Measurements from ENCODE around the gene RNASET2. TPM values are rescaled to one million over a fixed set of nuclear protein-coding genes. Genes with fewer than 3 reads are reported as not detected.
"Not testable (repeated sequence)": the region's sequence is repeated elsewhere in the genome, so short reads cannot be mapped to it uniquely, and the experiment has no call there.

Gene RNASET2
- total RNA-seq, 3 donors from 2014 or later, result 43.7 to 67.3 (median 49.4) TPM

DNA sequence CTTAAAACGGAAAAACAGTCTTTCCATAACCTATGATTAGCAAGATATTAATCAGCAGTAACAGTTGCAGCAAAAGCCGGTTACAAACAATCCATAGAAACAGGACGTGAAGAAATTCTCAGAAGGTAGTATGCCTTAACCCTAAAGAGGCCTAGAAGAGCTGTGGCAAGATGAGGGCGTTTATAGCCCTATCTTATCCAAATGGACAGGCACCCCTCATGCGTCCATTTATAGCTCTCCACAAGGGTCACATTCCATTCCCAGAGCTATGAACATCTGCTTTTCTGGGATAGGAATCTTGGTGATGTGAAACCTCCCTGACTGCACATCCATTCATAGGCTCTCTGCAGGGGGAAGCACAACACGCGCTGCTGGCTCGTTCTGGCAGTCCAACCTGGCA is 40.9 kb downstream of the RNASET2 start:
- DNase-seq; H3K9me3 Mint-ChIP-seq; H3K4me1 Mint-ChIP-seq (ENCODE audit: low read depth); H3K27me3 Mint-ChIP-seq (ENCODE audit: low read depth); ATAC-seq; H3K4me3 Mint-ChIP-seq: not testable (repeated sequence)
- H3K36me3 Mint-ChIP-seq (ENCODE audit: insufficient read depth), result peaks cover 12% of the 10 kb centered on the region

DNA sequence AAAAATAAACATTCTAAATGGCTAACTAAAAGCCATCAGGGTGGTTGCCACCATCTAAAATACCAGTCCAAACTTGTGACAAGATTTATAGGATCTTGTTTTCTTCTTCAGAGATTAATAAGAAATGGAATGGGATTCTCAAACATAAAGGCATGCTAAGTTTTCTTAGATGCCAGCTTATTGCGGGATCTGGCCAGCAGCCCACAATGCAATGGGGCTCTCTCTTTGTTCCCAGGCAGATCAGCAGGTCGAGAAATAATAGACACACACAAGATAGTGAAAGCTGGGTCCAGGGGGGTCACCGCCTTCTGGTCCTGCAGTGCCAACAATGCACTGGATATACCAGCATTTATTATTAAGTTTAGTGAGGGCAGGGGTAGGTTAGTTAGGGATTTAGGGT is 41.4 kb downstream of the RNASET2 start:
- H3K9me3 Mint-ChIP-seq; ATAC-seq; H3K4me3 Mint-ChIP-seq; H3K27me3 Mint-ChIP-seq (ENCODE audit: low read depth); DNase-seq: not testable (repeated sequence)
- H3K4me1 Mint-ChIP-seq (ENCODE audit: low read depth), result peaks cover 10% of the 10 kb centered on the region
- H3K36me3 Mint-ChIP-seq (ENCODE audit: insufficient read depth), result peaks cover 13% of the 10 kb centered on the region

DNA sequence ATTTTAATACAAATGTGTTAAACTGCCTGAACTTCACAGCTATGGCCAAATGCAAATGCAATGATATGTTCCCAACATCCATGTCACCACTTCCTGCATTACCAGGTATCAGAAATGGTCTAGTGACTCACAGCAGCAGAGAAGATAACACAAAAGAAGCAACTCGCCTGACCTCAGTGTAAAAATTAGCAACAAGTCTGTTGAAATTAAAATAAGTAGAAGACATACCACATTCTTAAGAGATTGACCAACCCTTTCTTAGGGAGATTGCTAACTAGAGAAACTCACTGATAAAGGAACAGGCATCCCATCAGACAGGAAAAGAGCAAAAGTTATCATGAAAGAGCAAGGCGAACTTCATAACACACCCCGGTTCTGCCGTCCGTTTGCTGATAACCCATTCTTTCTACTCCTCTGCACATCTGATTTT is 45.1 kb downstream of the RNASET2 start:
- DNase-seq (no peak), ATAC-seq (no peak)
- H3K9me3 Mint-ChIP-seq, result no peaks in the 10 kb centered on the region
- H3K36me3 Mint-ChIP-seq (ENCODE audit: insufficient read depth), result peaks cover 15% of the 10 kb centered on the region
- H3K4me3 Mint-ChIP-seq, result no peak overlapping the region
- peaks cover 36% of the 10 kb centered on the region for H3K4me1 Mint-ChIP-seq (ENCODE audit: low read depth)
- H3K27me3 Mint-ChIP-seq (ENCODE audit: low read depth), result no peaks in the 10 kb centered on the region

DNA sequence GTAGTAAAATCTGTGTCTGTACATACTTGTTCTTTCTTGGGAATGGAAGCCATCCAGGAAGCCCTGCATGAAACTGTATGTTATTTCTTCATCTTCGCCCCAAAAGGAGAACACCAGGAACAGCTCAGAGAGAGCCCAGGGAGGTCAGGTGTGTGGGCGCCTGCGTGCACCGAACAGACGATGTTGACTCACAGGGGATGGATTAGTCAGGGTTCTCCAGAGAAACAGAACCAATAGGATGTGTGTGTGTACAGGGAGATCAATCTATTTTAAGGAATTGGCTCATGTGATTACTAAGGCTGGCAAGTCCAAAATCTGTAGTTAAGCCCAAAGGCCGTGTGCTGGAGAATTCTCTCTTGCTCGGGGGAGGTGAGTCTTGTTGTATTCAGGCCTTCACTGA is 45.7 kb downstream of the RNASET2 start:
- H3K36me3 Mint-ChIP-seq (ENCODE audit: insufficient read depth), result peaks cover 13% of the 10 kb centered on the region
- no peaks in the 10 kb centered on the region for H3K27me3 Mint-ChIP-seq (ENCODE audit: low read depth)
- DNase-seq, result no peak
- no peaks in the 10 kb centered on the region for H3K9me3 Mint-ChIP-seq
- H3K4me1 Mint-ChIP-seq (ENCODE audit: low read depth), result peaks cover 36% of the 10 kb centered on the region
- ATAC-seq, result peak; percentile 32 to 37
- H3K4me3 Mint-ChIP-seq, result no peak overlapping the region

DNA sequence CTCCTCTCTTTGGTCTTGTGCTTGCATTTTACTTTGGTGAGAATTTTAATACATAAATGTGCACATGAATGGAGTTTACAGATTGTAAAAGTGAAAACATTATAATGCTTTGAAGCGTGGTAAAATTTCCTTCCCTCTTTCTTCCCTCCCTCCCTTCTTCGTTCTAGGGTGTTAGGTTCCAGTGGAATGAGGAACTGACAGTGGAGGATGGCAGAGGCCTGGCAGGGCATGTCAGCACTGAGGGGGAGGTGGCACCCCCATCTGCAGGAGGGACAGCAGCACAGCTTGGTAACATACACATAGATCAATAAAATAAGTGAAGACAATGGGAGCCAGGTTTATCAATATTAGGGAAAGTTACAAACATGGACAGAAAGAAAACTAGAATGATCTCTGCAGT is 47.5 kb downstream of the RNASET2 start:
- H3K36me3 Mint-ChIP-seq (ENCODE audit: insufficient read depth), result peaks cover 8% of the 10 kb centered on the region
- peaks cover 36% of the 10 kb centered on the region for H3K4me1 Mint-ChIP-seq (ENCODE audit: low read depth)
- H3K4me3 Mint-ChIP-seq, result no peak overlapping the region
- no peaks in the 10 kb centered on the region for H3K27me3 Mint-ChIP-seq (ENCODE audit: low read depth)
- ATAC-seq (no peak), DNase-seq (no peak)
- H3K9me3 Mint-ChIP-seq, result no peaks in the 10 kb centered on the region

DNA sequence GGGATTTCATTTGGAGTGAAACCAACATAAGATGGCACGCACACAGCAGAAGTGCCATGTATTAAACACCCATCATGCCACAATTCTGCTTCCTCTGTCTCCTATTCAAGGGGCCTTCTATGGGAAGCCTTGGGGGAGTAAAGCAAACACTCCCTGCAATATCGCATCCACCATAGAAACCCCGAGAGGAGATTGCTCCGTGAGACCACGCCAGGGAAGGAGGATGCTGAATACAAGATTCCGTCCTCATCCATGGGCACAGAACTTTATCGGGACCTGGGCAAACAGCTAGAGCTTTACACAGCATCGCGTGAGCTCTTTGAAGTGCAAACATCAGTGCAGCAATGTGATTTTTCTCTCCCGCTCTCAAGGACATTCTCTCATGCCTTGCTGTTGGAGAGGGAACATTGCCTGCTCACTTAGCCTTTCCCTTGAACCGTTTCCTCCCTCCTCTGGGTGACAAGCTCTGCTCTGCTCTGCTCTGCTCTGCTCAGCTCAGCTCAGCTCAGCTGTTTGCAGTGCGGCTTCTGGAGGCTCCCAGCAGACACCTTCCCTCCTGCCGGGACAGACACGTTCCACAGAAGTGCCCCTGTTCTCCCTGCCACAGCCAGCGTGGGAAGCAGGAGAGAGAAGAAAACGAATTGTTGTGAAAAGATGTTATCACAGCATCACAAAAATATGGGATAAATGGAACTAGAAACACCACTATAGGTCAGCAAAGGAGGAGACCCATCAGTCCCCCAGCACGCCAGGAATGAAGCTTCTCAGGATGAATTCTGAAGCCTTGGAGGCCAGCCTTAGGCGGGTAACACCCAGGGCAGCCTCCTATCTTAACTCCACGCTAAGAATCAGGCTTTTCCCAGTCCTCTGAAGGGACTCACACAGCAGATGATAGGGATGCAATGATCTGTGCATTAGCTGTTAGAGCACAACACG is 48.2 kb downstream of the RNASET2 start:
- Mint-ChIP-seq H3K27me3 (ENCODE audit: low read depth) (no peaks in the 10 kb centered on the region), H3K4me3 (no peak overlapping the region), H3K4me1 (ENCODE audit: low read depth) (peaks cover 36% of the 10 kb centered on the region), H3K36me3 (ENCODE audit: insufficient read depth) (peaks cover 8% of the 10 kb centered on the region), H3K9me3 (no peaks in the 10 kb centered on the region)
- DNase-seq (no peak), ATAC-seq (no peak)

DNA sequence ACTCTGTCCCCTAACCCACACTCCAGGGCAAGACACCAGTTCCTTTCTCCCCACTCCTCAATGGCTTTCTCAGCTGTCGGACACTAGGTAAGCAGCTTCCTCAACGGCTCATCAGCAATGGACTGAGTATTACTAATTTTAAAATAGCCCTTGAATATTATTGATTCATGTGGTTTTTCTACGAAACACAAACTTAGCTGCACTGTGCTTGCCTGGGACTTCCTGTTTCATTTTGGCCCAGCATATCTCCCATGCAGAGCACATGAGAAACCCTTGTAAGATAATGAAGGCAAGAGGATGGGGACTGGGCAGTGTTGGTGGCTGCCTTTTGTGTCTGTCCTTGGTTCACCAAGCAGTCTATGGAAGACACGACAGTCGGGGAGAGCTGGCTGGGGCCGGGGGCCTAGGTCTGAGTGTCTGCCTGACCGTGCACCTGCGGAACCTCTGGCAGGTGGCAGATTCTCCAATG is 48.9 kb downstream of the RNASET2 start:
- peak overlapping the region; percentile 20 for H3K4me3 Mint-ChIP-seq
- no peak for ATAC-seq

DNA sequence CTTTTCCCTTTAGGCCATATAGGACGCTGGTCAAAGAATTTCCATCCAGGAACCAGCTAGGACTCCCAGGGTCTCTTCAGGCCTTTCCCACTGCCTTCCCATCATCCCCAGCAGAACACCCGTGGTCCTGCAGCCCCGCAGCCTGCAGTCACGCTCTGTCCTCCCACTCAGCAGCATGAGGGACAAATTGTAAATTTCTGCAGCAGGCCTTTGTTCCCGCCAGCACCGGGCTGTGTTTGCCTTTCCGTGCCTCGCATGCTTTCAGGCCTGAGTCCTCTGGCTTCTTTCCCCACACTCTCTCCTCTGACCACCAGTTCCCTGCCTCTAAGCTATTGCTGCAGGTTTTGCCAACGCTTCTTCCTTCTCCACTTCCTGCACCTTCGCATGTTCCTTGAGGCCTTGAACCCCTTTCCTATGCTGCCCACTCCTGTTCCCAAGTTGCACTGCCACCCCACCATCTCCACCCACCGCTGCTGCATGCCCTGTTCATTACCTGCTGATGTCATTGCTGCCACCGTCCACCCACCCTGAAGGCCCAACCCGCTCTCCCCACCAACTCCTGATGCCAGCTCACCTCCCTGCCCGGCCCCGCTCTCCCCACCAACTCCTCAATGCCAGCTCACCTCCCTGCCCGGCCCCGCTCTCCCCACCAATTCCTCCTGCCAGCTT is 49.8 kb downstream of the RNASET2 start:
- Mint-ChIP-seq H3K4me3 (peak overlapping the region; percentile 17), H3K4me1 (ENCODE audit: low read depth) (peaks cover 35% of the 10 kb centered on the region), H3K9me3 (no peaks in the 10 kb centered on the region), H3K27me3 (ENCODE audit: low read depth) (no peaks in the 10 kb centered on the region), H3K36me3 (ENCODE audit: insufficient read depth) (peaks cover 7% of the 10 kb centered on the region)
- DNase-seq (no peak), ATAC-seq (no peak)

More for the DNA sequence above, 48.9 kb downstream of the RNASET2 start:
- H3K4me1 Mint-ChIP-seq (ENCODE audit: low read depth), result peaks cover 36% of the 10 kb centered on the region
- DNase-seq, result no peak
- peaks cover 8% of the 10 kb centered on the region for H3K36me3 Mint-ChIP-seq (ENCODE audit: insufficient read depth)
- no peaks in the 10 kb centered on the region for H3K27me3 Mint-ChIP-seq (ENCODE audit: low read depth)
- no peaks in the 10 kb centered on the region for H3K9me3 Mint-ChIP-seq

DNA sequence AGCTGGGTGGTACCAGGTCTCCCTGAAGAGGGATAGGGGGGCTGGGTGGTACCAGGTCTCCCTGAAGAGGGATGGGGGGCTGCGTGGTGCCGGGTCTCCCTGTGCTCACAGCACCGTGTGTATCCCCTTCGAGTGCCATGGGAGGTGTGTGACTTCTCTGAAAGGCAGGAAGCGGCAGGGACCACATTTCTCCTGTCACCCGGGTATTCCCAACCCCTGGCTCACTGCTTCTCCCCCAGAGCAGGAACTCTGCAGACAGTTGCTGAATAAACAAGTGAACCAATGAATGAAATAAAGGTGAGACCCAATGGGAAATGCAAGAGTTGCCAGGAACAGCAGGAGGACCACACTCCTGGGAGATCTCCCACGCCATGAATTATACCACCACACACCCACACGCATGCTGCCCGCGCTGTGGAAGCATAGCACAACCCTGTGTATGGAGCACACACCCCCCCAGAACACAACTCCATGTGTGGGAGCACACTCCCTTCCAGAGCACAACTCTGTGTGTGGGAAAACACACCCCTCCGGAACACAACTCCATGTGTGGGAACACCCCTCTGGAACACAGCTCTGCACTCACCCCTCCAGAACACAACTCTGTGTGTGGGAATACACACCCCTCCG is 50.7 kb downstream of the RNASET2 start:
- Mint-ChIP-seq H3K4me1 (ENCODE audit: low read depth) (peaks cover 31% of the 10 kb centered on the region), H3K27me3 (ENCODE audit: low read depth) (no peaks in the 10 kb centered on the region), H3K36me3 (ENCODE audit: insufficient read depth) (peaks cover 4% of the 10 kb centered on the region), H3K4me3 (no peak overlapping the region), H3K9me3 (no peaks in the 10 kb centered on the region)
- DNase-seq (no peak), ATAC-seq (no peak)

DNA sequence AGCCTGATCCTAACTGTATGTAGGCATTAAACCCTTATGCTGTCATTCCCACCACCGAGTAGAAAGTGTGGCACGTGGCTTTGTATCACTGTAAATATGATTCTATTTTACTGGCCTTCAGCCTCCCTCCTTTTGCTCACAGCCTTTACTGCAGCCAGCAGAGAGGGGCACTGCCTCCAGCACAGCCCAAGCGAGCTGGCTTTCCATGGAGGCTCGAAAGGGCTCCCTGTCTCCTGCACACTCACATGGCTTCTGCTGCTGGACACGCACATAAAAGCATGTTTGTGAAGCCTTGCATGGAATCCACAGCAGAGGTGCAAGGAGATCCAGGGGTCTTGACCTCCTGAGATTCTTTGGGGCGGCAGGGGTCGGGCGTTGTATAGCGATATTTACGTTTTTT is 51.3 kb downstream of the RNASET2 start:
- Mint-ChIP-seq H3K4me3 (no peak overlapping the region), H3K4me1 (ENCODE audit: low read depth) (peaks cover 26% of the 10 kb centered on the region), H3K27me3 (ENCODE audit: low read depth) (no peaks in the 10 kb centered on the region), H3K36me3 (ENCODE audit: insufficient read depth) (peaks cover 2% of the 10 kb centered on the region), H3K9me3 (no peaks in the 10 kb centered on the region)
- DNase-seq (no peak), ATAC-seq (no peak)

DNA sequence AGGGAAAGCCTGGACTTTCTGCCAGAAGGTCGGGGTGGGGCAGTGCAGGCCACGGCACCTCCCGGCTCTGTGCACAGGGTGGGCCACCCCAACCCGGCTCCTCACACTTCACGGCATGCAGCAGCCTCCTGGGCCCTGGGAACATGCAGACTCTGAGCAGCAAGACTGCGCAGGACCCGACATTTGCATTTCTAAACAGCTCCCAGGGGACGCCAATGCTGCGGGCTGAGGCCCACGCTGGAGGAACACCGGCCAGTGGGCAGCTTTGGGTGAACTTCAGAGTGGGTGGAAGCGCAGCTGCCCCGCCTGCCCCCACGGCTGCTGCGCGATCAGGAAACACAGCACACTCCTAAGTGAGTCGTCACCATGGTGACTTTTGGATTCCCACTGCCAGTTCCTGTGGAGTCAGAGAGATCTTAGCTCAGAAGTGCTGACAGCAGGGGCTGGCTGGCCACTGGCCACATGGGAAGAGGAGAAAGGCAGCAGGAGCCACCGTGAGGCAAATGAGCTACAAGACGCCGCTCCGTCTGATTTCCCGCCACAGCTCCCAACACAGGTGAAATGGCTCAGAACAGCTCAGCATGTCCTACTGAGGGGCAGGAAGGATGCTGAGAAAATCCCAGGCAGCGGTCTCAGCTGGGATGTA is 52.1 kb downstream of the RNASET2 start:
- ATAC-seq, result no peak
- no peaks in the 10 kb centered on the region for H3K9me3 Mint-ChIP-seq
- H3K4me3 Mint-ChIP-seq, result no peak overlapping the region
- H3K27me3 Mint-ChIP-seq (ENCODE audit: low read depth), result no peaks in the 10 kb centered on the region
- peaks cover 26% of the 10 kb centered on the region for H3K4me1 Mint-ChIP-seq (ENCODE audit: low read depth)
- H3K36me3 Mint-ChIP-seq (ENCODE audit: insufficient read depth), result no peaks in the 10 kb centered on the region
- no peak for DNase-seq

DNA sequence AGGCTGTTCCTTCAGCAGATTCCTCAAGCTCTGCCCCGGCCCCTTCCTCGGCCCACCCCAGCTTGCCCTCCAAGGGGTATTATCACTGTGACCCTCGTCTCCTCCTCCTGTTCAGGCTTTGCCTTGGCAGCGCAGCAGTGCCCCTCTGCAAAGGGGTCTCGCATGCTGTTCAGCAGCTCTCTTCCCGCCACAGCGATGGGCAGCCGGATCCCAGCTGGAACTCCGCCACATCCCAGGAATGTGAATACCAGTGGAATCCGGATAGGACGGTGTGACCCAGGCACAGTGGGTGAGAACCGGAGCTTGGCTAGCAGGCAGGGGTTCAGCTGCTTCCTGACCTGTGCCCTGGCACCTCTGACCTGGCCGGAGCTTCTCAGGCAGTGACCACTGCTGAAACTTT is 52.9 kb downstream of the RNASET2 start:
- no peaks in the 10 kb centered on the region for H3K9me3 Mint-ChIP-seq
- ATAC-seq (no peak), DNase-seq (no peak)
- no peaks in the 10 kb centered on the region for H3K36me3 Mint-ChIP-seq (ENCODE audit: insufficient read depth)
- peaks cover 20% of the 10 kb centered on the region for H3K4me1 Mint-ChIP-seq (ENCODE audit: low read depth)
- no peaks in the 10 kb centered on the region for H3K27me3 Mint-ChIP-seq (ENCODE audit: low read depth)
- H3K4me3 Mint-ChIP-seq, result no peak overlapping the region

DNA sequence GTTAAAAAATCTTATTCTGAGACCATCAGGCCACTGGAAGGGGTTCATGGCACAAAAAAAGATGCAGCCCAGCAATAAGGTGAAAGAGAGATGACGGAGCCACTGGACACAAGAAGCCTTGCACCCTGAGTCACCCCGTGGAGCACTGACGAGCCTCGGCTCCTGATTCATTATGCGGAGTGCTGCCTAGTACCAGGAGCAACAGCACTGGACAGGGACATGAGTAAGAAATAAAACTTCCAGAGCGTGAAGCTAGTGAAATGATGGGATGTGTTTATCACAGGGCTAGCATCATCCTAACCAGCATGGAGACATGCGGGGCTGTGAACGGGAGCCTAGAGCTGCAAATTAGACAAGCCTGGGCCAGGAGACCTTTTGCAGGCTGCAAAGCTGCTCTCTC is 53.3 kb downstream of the RNASET2 start:
- Mint-ChIP-seq H3K4me1 (ENCODE audit: low read depth) (peaks cover 16% of the 10 kb centered on the region), H3K9me3 (no peaks in the 10 kb centered on the region), H3K27me3 (ENCODE audit: low read depth) (no peaks in the 10 kb centered on the region), H3K4me3 (no peak overlapping the region), H3K36me3 (ENCODE audit: insufficient read depth) (no peaks in the 10 kb centered on the region)
- ATAC-seq (no peak), DNase-seq (no peak)

DNA sequence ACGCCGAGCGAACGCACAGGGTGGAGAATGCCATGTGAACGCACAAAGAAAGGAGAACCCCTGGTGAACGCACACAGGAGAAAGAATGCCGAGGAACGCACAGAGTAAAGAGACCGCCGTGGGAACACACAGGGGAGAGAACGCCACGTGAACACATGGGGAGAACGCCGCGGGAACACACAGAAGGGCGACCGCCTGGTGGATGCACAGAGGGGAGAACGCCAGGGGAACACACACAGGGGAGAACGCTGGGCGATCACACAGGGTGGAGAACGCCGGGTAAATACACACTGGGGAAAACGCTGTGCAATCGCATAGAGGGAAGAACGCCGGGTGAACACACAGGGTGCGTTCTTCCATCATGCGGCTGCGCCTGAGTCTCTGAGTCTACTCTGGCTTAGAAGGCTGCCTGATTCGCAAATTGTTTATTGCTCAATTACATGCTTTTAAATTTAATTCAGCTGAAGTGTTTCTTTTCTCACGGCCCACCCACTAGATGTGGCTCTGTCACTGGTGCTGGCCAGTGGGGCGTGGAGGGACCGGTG is 54.1 kb downstream of the RNASET2 start:
- DNase-seq, result no peak
- no peaks in the 10 kb centered on the region for H3K36me3 Mint-ChIP-seq (ENCODE audit: insufficient read depth)
- no peak for ATAC-seq
- H3K4me3 Mint-ChIP-seq, result no peak overlapping the region
- no peaks in the 10 kb centered on the region for H3K27me3 Mint-ChIP-seq (ENCODE audit: low read depth)
- H3K4me1 Mint-ChIP-seq (ENCODE audit: low read depth), result peaks cover 9% of the 10 kb centered on the region
- H3K9me3 Mint-ChIP-seq, result no peaks in the 10 kb centered on the region

Data from activated T-cell treated with anti-CD3 and anti-CD28 coated beads, Interleukin-2, amount 50 U/mL, for 4 hours (primary cell).